Measurements from ENCODE around the gene TM9SF4.

Gene TM9SF4

DNA sequence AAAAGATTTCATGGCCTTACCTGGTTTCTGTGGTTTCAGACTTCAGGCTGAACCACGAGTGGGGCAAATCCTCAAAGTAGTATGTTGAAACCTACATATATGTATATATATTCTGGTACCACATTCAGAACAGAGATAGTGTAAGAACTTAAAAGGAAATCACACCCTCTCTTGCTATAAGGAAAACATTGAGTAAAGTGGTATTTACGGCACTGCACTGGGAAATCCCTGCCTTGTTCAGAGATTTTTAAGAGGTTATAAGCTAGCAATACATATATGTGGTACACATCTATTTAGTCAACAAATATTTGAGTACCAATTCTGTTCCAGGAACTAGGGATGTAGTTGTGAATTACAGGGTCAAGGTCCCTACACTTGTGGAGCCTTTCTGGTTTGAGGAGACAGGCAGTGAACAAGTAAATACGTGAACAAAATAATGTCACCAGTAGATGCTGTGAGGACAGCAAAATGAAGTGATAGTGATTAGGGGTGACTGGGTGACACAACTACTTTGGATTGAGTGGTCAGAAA lies 1.7 kb downstream of the TM9SF4 start:
- ATAC-seq = no peak
- TF ChIP-seq PATZ1 (CRISPR knock-in tag; IDR thresholded peaks at IDR 0.05; ENCODE audit: borderline replicate concordance) = no peak
- TF ChIP-seq TCF4 (CRISPR knock-in tag; IDR thresholded peaks at IDR 0.05; ENCODE audit: borderline replicate concordance) = no peak
- TF ChIP-seq, protein P1, sequence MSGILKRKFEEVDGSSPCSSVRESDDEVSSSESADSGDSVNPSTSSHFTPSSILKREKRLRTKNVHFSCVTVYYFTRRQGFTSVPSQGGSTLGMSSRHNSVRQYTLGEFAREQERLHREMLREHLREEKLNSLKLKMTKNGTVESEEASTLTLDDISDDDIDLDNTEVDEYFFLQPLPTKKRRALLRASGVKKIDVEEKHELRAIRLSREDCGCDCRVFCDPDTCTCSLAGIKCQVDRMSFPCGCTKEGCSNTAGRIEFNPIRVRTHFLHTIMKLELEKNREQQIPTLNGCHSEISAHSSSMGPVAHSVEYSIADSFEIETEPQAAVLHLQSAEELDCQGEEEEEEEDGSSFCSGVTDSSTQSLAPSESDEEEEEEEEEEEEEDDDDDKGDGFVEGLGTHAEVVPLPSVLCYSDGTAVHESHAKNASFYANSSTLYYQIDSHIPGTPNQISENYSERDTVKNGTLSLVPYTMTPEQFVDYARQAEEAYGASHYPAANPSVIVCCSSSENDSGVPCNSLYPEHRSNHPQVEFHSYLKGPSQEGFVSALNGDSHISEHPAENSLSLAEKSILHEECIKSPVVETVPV (CRISPR knock-in tag; IDR thresholded peaks at IDR 0.05) = no peak
- TF ChIP-seq ISL1 (CRISPR knock-in tag; IDR thresholded peaks at IDR 0.05) = no peak

DNA sequence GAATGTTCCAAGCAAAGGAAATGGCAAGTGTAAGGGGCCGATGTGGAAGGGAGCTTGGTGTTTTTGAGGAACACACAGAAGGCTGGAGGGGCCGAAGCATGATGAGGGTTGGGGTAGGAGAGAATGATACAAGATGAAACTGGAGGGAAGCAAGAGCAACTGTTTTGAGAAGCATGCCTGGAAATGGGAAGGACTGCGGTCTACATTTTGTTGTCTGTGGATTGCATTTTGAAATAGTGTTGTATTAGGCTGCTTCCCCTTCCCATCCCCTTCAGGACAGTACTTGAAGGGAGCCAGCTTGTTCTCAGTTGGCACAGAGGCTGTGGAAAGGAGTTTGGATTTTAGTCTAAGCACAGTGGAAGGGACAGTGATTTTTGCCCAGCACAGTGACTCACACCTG lies 2.2 kb downstream of the TM9SF4 start:
- no peak for TF ChIP-seq ZC3H10 (CRISPR knock-in tag; IDR thresholded peaks at IDR 0.05)
- no peak for TF ChIP-seq TCF4 (CRISPR knock-in tag; IDR thresholded peaks at IDR 0.05; ENCODE audit: borderline replicate concordance)
- TF ChIP-seq PATZ1 (CRISPR knock-in tag; IDR thresholded peaks at IDR 0.05; ENCODE audit: borderline replicate concordance) = no peak
- no peak for TF ChIP-seq SNAI2 (CRISPR knock-in tag; IDR thresholded peaks at IDR 0.05)
- TF ChIP-seq, protein P2, sequence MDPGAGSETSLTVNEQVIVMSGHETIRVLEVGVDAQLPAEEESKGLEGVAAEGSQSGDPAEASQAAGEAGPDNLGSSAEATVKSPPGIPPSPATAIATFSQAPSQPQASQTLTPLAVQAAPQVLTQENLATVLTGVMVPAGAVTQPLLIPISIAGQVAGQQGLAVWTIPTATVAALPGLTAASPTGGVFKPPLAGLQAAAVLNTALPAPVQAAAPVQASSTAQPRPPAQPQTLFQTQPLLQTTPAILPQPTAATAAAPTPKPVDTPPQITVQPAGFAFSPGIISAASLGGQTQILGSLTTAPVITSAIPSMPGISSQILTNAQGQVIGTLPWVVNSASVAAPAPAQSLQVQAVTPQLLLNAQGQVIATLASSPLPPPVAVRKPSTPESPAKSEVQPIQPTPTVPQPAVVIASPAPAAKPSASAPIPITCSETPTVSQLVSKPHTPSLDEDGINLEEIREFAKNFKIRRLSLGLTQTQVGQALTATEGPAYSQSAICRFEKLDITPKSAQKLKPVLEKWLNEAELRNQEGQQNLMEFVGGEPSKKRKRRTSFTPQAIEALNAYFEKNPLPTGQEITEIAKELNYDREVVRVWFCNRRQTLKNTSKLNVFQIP (CRISPR knock-in tag; IDR thresholded peaks at IDR 0.05; ENCODE audit: borderline replicate concordance, low read depth) = no peak
- TF ChIP-seq, protein P3, sequence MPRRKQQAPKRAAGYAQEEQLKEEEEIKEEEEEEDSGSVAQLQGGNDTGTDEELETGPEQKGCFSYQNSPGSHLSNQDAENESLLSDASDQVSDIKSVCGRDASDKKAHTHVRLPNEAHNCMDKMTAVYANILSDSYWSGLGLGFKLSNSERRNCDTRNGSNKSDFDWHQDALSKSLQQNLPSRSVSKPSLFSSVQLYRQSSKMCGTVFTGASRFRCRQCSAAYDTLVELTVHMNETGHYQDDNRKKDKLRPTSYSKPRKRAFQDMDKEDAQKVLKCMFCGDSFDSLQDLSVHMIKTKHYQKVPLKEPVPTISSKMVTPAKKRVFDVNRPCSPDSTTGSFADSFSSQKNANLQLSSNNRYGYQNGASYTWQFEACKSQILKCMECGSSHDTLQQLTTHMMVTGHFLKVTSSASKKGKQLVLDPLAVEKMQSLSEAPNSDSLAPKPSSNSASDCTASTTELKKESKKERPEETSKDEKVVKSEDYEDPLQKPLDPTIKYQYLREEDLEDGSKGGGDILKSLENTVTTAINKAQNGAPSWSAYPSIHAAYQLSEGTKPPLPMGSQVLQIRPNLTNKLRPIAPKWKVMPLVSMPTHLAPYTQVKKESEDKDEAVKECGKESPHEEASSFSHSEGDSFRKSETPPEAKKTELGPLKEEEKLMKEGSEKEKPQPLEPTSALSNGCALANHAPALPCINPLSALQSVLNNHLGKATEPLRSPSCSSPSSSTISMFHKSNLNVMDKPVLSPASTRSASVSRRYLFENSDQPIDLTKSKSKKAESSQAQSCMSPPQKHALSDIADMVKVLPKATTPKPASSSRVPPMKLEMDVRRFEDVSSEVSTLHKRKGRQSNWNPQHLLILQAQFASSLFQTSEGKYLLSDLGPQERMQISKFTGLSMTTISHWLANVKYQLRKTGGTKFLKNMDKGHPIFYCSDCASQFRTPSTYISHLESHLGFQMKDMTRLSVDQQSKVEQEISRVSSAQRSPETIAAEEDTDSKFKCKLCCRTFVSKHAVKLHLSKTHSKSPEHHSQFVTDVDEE (CRISPR knock-in tag; IDR thresholded peaks at IDR 0.05) = no peak
- TF ChIP-seq CSDC2 (CRISPR knock-in tag; IDR thresholded peaks at IDR 0.05) = no peak
- no peak for TF ChIP-seq ZNF8 (CRISPR knock-in tag; IDR thresholded peaks at IDR 0.05)
- TF ChIP-seq ZFP30 (CRISPR knock-in tag; IDR thresholded peaks at IDR 0.05) = no peak
- TF ChIP-seq OSR1 (CRISPR knock-in tag; IDR thresholded peaks at IDR 0.05) = no peak
- ATAC-seq = no peak

GRCh38 chr20:32112841-32113240 lies 3.3 kb downstream of the TM9SF4 start:
- no peak for ATAC-seq
- TF ChIP-seq PATZ1 (CRISPR knock-in tag; IDR thresholded peaks at IDR 0.05; ENCODE audit: borderline replicate concordance) (no peak), RARB (CRISPR knock-in tag; IDR thresholded peaks at IDR 0.05) (no peak), ZFP30 (CRISPR knock-in tag; IDR thresholded peaks at IDR 0.05) (no peak), CREB5 (CRISPR knock-in tag; IDR thresholded peaks at IDR 0.05; ENCODE audit: low read depth) (no peak), TCF4 (CRISPR knock-in tag; IDR thresholded peaks at IDR 0.05; ENCODE audit: borderline replicate concordance) (no peak), PPARA (CRISPR knock-in tag; IDR thresholded peaks at IDR 0.05; ENCODE audit: borderline replicate concordance) (no peak), ESRRG (CRISPR knock-in tag; IDR thresholded peaks at IDR 0.05) (no peak), ZC3H10 (CRISPR knock-in tag; IDR thresholded peaks at IDR 0.05) (no peak), ARNTL (CRISPR knock-in tag; IDR thresholded peaks at IDR 0.05; ENCODE audit: borderline replicate concordance, low read depth) (no peak)
- TF ChIP-seq, protein P1 (CRISPR knock-in tag; IDR thresholded peaks at IDR 0.05) = no peak
- TF ChIP-seq, protein P2 (CRISPR knock-in tag; IDR thresholded peaks at IDR 0.05; ENCODE audit: borderline replicate concordance, low read depth) = no peak
